ENCODE results near the gene KNDC1.
"Not testable (repeated sequence)": the region's sequence is repeated elsewhere in the genome, so short reads cannot be mapped to it uniquely, and the experiment has no call there.

KNDC1 gene

DNA sequence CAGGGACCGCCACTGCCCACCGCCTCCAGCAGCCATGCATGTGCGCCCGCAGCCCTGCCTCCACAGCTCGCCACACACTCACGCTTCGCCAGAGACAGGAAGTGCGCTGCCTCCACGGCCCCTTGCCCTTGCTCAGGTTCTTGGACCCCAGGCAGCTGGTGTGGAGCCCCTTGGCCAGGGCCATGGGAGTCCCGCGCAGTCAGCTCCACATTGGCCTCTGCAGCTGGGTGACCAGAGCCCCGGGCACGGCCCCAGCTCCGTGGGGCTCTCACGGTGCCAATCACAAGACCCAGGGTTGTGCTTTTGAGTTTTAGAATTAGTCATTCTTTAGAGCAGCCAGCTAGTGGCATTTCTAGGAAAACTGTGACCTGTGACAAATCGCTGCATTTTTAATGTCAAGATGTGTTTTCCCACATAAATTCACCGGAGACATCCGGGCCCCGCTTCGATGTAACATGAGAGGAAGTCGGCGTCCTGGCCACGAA lies 65.7 kb downstream of the KNDC1 start:
- no peak for DNase-seq (ENCODE audit: low read depth)

DNA sequence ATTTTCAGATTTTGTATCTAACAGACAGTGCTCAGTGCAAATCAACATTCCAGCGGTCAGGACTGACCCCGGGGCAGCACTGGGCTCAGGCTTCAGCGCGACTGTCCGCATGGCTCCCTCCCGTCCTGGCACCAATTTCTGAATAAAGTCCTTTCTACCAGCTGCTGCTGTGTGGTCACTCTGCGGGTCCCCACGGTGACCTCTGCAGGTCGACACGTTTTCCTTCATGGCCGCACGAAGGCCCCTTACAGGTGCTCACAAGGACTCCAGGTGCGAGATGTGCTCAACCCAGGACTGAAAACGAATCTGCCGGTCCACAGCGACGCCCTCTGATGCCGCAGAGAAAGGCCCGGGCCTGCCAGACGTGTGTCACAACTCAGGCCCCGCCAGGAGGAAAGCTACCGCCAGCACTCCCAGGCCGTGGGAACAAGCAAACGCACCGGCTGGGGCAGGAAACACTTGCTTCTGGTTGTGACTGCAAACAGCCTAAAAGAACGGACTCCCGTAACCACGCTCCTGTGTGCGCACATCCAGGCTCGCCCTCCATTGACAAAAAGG lies 66.3 kb downstream of the KNDC1 start:
- DNase-seq (ENCODE audit: low read depth): no peak

DNA sequence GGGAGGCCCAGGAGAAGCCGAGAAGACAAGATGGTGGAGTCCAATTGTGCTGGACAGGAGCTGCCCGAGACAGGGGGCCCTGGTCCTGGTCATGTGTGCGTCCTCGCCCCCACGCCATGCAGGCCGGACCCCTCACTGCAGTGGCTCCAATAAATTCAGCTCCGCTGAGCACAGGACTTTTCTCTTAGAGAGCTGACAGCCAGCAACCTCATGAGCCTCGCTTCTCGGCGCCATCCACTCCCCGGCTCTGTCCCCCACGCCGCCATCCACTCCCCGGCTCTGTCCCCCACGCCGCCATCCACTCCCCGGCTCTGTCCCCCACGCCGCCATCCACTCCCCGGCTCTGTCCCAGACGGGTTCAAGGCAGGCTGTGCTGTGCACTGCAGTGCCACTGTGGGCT lies 67.2 kb downstream of the KNDC1 start:
- DNase-seq (ENCODE audit: low read depth): no peak

GRCh38 chr10:133229265-133230043 lies 69.4 kb downstream of the KNDC1 start:
- DNase-seq (ENCODE audit: low read depth): no peak

DNA sequence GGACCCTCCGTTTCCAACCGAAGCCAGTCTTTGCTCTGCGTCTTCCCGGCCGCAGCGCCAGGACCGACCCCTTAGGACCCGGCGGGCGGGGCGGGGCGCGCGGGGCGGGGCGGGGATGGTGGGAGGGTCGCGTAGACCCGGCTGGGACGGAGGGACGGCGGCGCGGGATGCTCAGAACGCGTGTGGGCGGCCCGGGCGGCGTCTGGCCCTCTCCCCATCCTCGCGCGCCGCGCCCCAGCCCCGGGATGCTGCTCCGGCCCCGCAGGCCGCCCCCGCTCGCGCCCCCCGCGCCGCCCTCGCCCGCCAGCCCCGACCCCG lies 70.0 kb downstream of the KNDC1 start, which contains the start of gene UTF1:
Gene UTF1, plus strand, starts transcription at position 174 of the 318 bp plus-strand sequence. Its CDS starts 72 bp downstream, at position 246.
- no peak for DNase-seq (ENCODE audit: low read depth)

DNA sequence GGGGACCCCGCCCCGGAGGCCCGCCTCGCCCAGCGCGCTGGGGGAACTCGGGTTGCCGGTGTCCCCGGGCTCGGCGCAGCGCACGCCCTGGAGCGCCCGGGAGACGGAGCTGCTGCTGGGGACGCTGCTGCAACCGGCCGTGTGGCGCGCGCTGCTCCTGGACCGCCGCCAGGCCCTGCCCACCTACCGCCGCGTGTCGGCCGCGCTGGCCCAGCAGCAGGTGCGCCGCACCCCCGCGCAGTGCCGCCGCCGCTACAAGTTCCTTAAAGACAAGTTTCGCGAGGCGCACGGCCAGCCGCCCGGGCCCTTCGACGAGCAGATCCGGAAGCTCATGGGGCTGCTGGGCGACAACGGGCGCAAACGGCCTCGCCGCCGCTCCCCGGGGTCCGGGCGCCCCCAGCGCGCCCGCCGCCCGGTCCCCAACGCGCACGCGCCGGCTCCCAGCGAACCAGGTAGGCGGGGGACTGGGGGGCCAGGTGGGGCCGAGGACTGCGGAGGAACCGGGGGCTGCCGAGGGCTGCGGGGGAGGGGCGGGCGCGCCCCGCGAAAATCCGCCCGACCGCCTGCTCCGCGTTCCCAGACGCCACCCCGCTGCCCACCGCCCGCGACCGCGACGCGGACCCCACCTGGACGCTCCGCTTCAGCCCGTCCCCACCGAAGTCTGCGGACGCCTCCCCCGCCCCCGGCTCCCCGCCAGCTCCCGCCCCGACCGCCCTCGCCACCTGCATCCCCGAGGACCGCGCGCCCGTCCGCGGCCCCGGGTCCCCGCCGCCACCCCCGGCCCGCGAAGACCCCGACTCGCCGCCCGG lies 70.6 kb downstream of the KNDC1 start:
- DNase-seq (ENCODE audit: low read depth): peak; percentile 9

DNA sequence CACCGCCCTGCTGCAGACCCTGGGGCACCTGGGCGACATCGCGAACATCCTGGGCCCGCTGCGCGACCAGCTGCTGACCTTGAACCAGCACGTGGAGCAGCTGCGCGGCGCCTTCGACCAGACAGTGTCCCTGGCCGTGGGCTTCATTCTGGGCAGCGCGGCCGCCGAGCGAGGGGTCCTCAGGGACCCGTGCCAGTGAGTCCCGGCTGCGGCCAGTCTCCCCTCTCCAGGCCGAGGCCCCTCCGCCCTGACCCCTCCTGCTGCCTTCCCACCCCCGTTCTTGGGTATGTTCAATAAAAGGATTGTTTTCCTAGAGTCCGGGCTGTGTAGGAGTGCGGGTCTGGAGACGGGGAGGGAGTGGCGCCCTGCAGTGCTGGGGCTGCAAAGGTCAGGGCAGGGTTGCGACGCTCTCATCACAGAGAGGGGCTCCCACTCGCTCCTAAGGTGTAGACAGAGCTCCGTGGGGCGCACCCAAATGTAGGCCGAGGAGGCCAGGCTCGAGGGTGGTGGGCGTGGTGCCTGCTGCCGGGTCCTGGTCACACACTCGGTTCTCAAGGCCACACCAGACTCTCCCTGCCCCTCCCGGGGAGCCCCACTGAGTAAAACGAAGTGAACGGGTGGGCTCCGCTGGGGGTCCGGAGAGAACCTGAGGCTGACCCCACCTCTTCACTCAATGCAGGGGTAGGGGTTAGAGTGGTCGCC lies 71.4 kb downstream of the KNDC1 start:
- no peak for DNase-seq (ENCODE audit: low read depth)

DNA sequence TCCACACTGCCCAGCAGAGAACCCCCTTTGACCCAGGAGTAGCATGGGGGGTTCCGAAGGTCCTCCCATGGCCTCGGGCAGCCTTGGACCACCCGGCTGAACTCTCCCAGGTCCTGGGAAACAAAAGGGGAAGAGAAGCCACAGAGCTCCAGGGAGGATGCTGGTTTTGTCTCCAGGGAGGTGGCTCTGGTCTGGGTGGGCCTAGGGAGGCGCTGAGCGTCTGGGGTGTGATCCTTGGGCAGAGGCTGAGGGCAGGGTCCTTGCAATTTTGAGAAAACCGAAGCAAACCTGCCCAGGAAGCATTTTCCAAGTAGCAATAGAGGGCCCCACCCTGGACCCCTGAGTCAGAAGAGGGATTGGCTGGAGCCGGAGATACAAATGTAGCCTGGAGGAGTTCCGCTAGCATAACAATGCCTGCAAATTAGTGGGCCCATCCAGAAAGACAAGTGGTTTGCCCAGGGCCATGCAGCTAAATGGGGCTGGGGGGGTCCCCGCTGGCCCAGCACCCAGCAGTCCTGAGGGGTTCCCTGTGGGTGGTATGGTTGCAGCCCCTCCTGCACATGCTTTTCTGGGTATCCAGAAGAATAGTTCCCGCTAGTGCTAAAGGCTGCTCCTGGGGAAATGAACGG lies 72.0 kb downstream of the KNDC1 start:
- no peak for DNase-seq (ENCODE audit: low read depth)

- DNase-seq (ENCODE audit: low read depth): not testable (repeated sequence)
Measured at GRCh38 chr10:133234796-133235195, 74.8 kb downstream of the KNDC1 start.

- DNase-seq (ENCODE audit: low read depth): no peak
Measured at GRCh38 chr10:133235265-133235855, 75.3 kb downstream of the KNDC1 start.

DNA sequence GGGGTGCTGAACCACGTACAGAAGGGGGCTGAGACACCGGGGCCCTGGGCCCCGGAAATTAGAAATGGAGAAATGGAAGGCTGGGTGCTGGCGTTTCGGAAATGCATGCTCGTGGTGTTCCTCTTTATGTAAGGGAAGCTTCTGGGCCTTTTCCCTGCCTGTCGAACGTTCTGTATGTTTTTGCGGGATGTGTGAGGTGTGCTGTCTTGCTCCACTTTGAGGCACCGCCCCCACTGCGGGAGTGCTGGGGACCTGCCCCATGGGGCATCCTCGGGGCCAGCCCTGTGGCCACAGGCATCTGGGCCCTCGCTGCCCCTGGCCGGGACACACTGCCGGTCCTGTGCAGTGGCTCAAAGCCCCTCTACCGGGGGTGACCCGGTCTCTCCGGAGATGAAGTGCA lies 75.9 kb downstream of the KNDC1 start:
- DNase-seq (ENCODE audit: low read depth): no peak

- no peak for DNase-seq (ENCODE audit: low read depth)
Measured at GRCh38 chr10:133236401-133237240, 76.6 kb downstream of the KNDC1 start.

DNA sequence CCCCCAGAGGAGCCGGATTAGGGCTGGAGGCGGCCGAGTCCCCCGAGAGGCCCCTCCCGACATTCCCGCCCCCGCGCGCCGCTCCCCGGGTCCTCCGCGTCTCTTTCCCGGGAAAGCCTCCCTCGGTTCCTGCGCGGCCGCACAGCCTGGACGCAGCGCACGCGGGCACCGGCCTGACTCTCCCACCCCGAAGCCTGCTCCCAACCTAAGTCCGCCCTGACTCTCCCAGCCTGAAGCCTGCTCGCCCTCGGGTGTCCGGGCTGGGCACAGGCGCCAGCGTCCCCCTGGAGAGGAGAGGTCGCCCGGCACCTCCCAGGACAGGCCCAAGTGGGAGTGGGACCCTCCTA lies 77.2 kb downstream of the KNDC1 start:
- DNase-seq (ENCODE audit: low read depth): no peak

DNA sequence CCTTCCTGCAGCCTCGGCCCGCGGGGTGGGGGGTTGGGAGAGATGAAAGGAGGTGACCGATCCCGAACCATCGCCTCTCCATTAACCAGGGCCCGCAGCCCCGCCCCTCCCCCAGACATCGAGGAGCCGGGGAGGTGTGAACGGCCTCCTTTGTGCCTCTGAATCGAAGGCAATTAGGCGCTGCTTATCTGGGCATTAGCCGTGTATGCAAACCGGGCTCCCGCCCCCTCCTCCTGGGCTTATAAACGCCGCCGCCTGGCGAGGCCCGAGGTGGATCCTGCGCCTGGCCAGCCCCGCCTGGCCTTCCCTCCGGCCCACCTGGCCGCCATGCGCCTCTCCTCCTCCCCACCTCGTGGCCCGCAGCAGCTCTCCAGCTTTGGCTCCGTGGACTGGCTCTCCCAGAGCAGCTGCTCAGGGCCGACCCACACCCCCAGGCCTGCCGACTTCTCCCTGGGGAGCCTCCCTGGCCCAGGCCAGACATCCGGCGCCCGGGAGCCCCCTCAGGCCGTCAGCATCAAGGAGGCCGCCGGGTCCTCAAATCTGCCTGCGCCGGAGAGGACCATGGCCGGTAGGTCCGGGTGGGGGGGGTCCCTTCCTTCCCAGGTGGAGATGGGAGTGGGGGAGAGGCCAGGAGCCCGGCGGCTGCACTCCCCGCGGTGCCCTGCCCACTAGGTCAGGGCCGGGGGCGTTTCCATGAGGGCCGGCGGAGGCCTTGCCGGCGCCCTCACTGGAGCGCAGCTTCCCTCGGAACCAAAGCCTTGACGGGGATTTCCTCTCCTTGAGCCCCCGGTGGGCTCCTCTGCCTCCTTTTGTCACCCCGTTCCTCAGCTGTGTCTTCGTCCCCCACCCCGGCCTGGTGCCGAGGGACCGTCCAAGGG lies 77.8 kb downstream of the KNDC1 start, which contains the start of gene VENTX:
Gene VENTX, plus strand, starts transcription at position 268 of the 878 bp plus-strand sequence. Its CDS starts 60 bp downstream, at position 328.
- DNase-seq (ENCODE audit: low read depth): no peak

- DNase-seq (ENCODE audit: low read depth): no peak
Measured at GRCh38 chr10:133238466-133238804, 78.4 kb downstream of the KNDC1 start.

DNA sequence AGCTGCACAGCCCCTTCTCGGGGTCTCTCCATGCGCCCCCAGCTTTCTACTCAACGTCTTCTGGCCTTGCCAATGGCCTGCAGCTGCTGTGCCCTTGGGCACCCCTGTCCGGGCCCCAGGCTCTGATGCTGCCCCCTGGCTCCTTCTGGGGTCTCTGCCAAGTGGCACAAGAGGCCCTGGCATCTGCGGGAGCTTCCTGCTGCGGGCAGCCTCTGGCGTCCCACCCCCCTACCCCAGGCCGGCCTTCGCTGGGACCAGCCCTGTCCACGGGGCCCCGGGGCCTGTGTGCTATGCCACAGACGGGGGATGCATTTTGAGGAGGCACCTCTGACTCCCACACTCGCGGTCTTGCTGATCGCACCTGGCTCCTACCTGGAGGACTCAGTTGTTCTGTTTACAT lies 80.0 kb downstream of the KNDC1 start:
- no peak for DNase-seq (ENCODE audit: low read depth)

- DNase-seq (ENCODE audit: low read depth): no peak
Measured at GRCh38 chr10:133241501-133242205, 81.6 kb downstream of the KNDC1 start.

DNA sequence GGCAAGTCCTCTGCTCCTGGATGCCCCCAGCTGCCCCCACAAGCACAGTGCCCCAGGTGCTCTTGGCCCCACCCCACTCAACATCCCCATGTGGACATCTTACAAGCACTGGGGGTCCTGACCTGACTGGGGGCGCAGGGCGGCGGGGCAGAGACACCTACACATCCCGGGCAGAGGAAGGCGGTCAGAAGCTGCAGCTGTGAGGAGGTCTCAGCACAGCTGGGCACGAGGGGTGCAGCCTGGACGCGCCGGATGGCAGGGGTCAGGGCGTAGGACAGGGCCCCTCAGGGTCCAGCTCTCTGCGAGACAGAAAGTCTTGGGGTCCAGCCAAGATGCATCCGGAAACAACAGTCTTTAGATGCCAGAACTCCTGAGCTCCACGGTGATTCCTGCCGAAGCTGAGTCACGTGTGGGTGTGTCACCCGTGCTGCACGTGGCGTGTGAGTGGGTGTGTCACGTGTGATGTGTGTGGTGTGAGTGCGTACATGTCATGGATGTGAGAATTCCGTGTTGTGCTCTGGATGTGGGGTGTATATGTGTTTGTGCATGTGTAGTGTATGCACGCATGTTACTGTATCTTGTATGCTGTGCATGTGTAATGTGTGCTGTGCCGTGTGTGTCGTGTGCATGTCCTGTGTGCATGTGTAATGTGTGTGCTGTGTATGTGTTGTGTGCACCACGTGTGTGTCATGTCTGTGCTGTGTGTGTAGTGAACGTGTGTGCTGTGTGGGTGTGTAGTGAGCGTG lies 82.8 kb downstream of the KNDC1 start:
- DNase-seq (ENCODE audit: low read depth): no peak
